Measurements from ENCODE around the gene VPS37C. TPM values are rescaled to one million over a fixed set of nuclear protein-coding genes. Genes with fewer than 3 reads are reported as not detected.

VPS37C gene
- total RNA-seq, 1 experiment from 2014 or later, result 36.3 TPM

- ChIA-PET POLR2A (no interaction called here), CTCF (no interaction called here)
- H3K36me3 Mint-ChIP-seq (ENCODE audit: insufficient read depth, unreplicated experiment), result no peaks in the 10 kb centered on the region
- no peak for TF ChIP-seq CTCF (IDR thresholded peaks at IDR 0.05; ENCODE audit: insufficient read depth in 1 of 2, low read depth in 1 of 2, low read length in 1 of 2, severe bottlenecking in 1 of 2, unreplicated experiment in 1 of 2)
- H3K9me3 Mint-ChIP-seq (ENCODE audit: unreplicated experiment), result no peaks in the 10 kb centered on the region
- Histone ChIP-seq H3K9me3 (no peaks in the 10 kb centered on the region), H3K4me3 (ENCODE audit: low read depth, low read length) (no peak overlapping the region), H3K27me3 (replicated peaks; ENCODE audit: control insufficient read depth, insufficient read depth, low read length) (no peaks in the 10 kb centered on the region), H3K4me1 (no peaks in the 10 kb centered on the region), H3K36me3 (ENCODE audit: control insufficient read depth, insufficient read depth, low read length) (no peaks in the 10 kb centered on the region)
- H3K27ac Mint-ChIP-seq (ENCODE audit: unreplicated experiment), result no peak overlapping the region
- intact Hi-C loops (cut with micrococcal nuclease; ENCODE audit: unreplicated experiment), result no loop called here
- no peaks in the 10 kb centered on the region for H3K27me3 Mint-ChIP-seq (ENCODE audit: insufficient read depth, unreplicated experiment)
- DNase-seq, result no peak
- no TSS peak for BruUV-seq (replicated peaks)
- H3K4me1 Mint-ChIP-seq (ENCODE audit: low read depth, unreplicated experiment), result no peaks in the 10 kb centered on the region
- no peak overlapping the region for H3K4me3 Mint-ChIP-seq (ENCODE audit: unreplicated experiment)
These were observed 40.5 kb downstream of the VPS37C start for GRCh38 chr11:61120706-61121191.

- Mint-ChIP-seq H3K4me1 (ENCODE audit: low read depth, unreplicated experiment) (no peaks in the 10 kb centered on the region), H3K36me3 (ENCODE audit: insufficient read depth, unreplicated experiment) (no peaks in the 10 kb centered on the region), H3K27me3 (ENCODE audit: insufficient read depth, unreplicated experiment) (no peaks in the 10 kb centered on the region), H3K9me3 (ENCODE audit: unreplicated experiment) (no peaks in the 10 kb centered on the region), H3K4me3 (ENCODE audit: unreplicated experiment) (no peak overlapping the region), H3K27ac (ENCODE audit: unreplicated experiment) (no peak overlapping the region)
- TF ChIP-seq CTCF (IDR thresholded peaks at IDR 0.05; ENCODE audit: insufficient read depth in 1 of 2, low read depth in 1 of 2, low read length in 1 of 2, severe bottlenecking in 1 of 2, unreplicated experiment in 1 of 2), result no peak
- no peak for DNase-seq
- CTCF ChIA-PET, result no interaction called here
- H3K4me3 ChIP-seq (ENCODE audit: low read depth, low read length), result no peak overlapping the region
- H3K4me1 ChIP-seq, result no peaks in the 10 kb centered on the region
- no TSS peak for BruUV-seq (replicated peaks)
- intact Hi-C loops (cut with micrococcal nuclease; ENCODE audit: unreplicated experiment), result no loop called here
- H3K27me3 ChIP-seq (replicated peaks; ENCODE audit: control insufficient read depth, insufficient read depth, low read length), result no peaks in the 10 kb centered on the region
- POLR2A ChIA-PET, result no interaction called here
- no peaks in the 10 kb centered on the region for H3K9me3 ChIP-seq
- H3K36me3 ChIP-seq (ENCODE audit: control insufficient read depth, insufficient read depth, low read length), result no peaks in the 10 kb centered on the region
These were observed 41.0 kb downstream of the VPS37C start for GRCh38 chr11:61120099-61120705.

- H3K27ac Mint-ChIP-seq (ENCODE audit: unreplicated experiment), result no peak overlapping the region
- Histone ChIP-seq H3K4me1 (no peaks in the 10 kb centered on the region), H3K9me3 (no peaks in the 10 kb centered on the region), H3K4me3 (ENCODE audit: low read depth, low read length) (no peak overlapping the region), H3K36me3 (ENCODE audit: control insufficient read depth, insufficient read depth, low read length) (no peaks in the 10 kb centered on the region), H3K27me3 (replicated peaks; ENCODE audit: control insufficient read depth, insufficient read depth, low read length) (no peaks in the 10 kb centered on the region)
- H3K36me3 Mint-ChIP-seq (ENCODE audit: insufficient read depth, unreplicated experiment), result no peaks in the 10 kb centered on the region
- H3K9me3 Mint-ChIP-seq (ENCODE audit: unreplicated experiment), result no peaks in the 10 kb centered on the region
- no TSS peak for BruUV-seq (replicated peaks)
- ChIA-PET POLR2A (no interaction called here), CTCF (interaction anchor here (0.6 kb wide), 1 partner anchor 274 kb away, joined by 7 read pairs; no protein-coding TSS in a partner anchor)
- no peak for DNase-seq
- no peak overlapping the region for H3K4me3 Mint-ChIP-seq (ENCODE audit: unreplicated experiment)
- no peaks in the 10 kb centered on the region for H3K4me1 Mint-ChIP-seq (ENCODE audit: low read depth, unreplicated experiment)
- no peak for TF ChIP-seq CTCF (IDR thresholded peaks at IDR 0.05; ENCODE audit: insufficient read depth in 1 of 2, low read depth in 1 of 2, low read length in 1 of 2, severe bottlenecking in 1 of 2, unreplicated experiment in 1 of 2)
- intact Hi-C loops (cut with micrococcal nuclease; ENCODE audit: unreplicated experiment), result no loop called here
- no peaks in the 10 kb centered on the region for H3K27me3 Mint-ChIP-seq (ENCODE audit: insufficient read depth, unreplicated experiment)
These were observed 41.7 kb downstream of the VPS37C start for GRCh38 chr11:61119571-61119970.
